NCI-H2196 treated with DMSO at 0.1 percent for 48 hours (cell line): Measurements from ENCODE around the gene SPEN.
A peak's percentile ranks its signal among the peaks of the same experiment; 100 is the strongest.

Experiments used
- DNase-seq: peaks from one replicate; lab custom pipeline; 2025; ENCODE audit not compliant: unreplicated experiment; lab: John Stamatoyannopoulos, UW

The SPEN gene

DNA sequence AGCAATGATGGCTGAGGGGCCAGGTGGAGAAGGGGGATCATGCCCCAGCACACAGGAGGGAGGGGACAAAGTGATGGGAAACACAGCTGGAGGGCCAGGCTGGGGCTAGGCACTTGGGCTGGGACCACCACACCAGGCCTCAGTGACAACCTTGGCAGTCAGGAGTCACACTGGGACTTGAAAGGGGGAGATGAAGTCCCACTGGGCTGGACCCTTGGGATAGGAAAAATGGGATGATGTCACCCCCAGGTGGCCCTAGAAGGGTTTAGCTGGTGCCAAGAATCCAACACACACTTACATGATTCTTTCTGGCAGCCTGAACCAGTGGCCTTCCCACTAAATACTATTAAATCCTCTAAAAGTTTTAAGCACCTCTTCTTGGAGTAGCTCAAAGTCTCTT, 111.3 kb downstream of the SPEN start:
- DNase-seq = no peak

DNA sequence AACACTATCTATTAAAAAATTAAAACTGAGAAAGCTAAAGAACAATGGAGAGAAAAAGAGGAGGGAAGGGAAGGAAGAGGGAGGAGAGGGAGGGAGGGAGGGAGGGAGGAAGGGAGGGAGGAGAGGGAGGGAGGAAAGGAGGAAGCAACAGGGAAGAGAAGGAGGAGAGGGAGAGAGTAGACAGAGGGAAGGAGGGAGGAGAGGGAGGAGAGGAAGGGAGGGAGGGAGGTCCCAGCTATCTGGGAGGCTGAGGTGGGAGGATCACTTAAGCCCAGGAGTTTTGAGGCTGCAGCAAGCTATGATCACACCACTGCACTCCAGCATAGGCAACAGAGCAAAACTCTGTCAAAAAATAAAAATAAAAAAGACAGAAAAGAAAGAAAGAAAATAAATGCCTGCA, 111.9 kb downstream of the SPEN start:
- no peak for DNase-seq

DNA sequence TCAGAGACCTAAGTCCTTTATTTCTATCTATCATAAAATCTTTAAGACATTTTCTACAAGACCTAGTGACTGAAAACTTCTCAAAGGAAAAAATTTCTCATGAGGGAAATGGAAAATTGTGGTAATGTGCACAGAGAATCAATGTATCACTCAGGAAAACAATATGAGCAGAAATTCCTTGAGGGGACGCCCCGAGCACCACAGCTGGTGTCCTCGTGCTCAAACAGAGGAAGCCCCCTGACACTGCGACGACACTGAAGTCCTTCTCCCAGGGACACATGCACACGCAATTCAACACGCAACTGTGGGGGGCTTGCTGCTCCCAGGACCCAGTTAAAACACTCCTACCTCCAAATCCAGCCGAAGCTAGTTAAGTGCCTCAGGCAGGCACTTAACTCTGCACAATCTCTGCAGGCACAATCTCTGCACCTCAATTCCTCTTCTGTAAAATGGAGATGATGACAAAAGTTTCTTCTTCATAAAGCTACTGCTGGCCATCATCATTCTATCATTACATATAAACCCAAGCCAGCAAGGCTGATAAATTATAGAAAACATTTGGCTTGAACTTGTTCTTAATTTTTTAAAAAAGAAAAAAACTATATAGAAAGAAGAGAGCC, 112.4 kb downstream of the SPEN start:
- no peak for DNase-seq

DNA sequence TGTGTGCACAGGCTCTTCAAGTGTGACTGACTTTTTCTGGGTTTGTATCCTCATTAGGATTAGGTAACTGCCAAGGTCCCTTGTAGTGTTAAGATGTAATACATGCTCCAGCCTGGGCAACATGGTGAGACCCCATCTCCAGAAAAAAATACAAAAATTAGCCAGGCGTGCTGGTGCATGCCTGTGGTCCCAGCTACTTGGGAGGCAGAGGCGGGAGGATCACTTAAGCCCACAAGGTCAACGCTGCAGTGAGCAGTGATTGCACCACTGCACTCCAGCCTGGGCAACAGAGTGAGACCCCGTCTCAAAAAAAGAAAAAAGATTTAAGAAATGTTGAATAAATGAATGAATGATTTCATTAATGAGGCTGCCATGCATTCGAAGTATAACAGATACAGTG, 113.3 kb downstream of the SPEN start:
- no peak for DNase-seq

DNA sequence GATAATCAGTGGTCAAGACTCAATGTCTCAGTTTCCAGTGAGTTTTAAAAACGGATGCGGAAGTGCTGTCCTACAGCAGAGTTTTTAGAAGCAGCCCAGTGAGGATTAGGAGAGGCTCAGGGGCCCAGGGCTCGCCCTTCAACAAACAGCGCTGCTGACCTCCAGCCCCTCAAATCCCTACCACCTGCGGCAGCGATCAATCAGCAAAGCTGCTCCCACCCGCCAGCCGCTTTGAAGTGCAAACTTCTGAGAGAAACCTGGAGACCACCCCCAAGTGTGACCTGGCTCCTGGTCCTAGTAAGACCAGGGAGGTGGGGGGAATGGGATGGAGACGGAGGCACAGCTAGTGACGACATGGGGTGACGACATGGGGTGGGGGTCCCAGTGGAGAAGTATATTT, 114.0 kb downstream of the SPEN start:
- no peak for DNase-seq

DNA sequence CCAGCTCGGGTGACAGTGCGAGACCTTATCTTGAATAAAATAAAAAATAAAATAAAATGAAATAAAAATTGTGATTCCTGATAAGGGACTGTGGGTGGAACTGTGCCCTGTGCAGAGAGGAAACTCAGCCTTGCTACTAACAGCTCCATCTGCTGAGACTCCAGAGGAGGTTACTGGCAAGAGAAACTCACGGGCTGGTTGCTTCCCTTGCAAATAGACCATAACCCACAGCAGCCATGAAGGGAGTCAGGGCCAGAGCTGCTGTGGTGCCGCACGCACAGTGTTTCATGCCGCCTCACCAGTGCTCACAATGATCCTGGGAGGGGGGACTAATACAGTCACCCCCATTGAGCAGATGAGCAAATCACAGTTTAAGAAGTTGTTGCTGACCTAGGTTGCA, 114.7 kb downstream of the SPEN start:
- no peak for DNase-seq

DNA sequence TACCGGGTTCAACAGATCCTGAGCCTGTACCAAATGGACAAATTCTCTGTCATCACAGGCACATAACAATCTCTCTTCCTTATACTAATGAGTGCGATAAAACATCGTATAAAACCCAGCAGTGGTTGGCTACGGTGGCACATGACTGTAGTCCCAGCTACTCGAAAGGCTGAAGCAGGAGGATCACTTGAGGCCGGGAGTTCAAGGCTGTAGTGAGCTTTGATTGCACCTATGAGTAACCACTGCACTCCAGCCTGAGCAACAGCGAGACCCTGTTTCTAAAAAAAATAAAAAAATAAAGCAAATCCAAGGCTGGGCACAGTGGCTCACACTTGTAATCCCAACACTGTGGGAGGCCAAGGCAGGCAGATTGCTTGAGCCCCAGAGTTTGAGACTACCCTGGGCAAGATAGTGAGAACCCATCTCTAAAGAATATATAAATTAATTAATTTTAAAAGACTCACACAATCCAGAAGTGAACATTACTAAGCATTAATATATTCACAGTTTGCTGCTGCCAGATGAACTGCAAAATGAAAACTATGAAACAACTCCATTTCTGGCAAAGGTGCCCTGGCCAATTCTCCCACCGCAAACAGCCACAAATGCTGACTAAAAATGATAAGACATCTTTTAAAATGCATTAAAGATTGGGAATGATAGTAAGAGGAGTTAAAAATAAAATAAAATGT, 115.3 kb downstream of the SPEN start:
- no peak for DNase-seq

DNA sequence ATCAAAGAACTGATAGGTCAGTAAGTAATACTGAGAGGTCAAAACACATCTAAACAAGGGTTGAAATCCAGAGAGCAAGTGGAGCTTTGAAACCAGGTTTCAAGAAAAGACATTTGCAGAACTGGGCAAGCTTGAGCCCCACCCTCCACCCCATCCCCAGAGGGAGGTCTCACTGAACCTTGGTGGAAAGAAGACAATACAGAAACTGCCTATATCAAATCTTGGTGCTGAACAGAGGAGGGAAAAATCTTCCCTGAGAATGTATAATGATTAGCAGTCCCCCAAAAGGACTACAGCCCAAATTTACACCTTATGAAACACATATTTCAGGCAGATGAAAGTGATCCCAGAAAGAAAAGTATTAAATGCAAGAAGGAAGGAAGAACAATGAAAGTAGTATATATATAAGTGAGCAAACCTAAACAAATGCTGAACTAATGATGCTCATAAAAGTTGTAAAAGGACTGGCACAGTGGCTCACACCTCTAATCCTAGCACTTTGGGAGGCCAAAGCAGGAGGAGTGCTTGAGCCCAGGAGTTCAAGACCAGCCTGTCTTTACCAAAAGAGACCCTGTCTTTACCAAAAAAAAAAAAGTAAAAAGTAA, 116.0 kb downstream of the SPEN start:
- no peak for DNase-seq

DNA sequence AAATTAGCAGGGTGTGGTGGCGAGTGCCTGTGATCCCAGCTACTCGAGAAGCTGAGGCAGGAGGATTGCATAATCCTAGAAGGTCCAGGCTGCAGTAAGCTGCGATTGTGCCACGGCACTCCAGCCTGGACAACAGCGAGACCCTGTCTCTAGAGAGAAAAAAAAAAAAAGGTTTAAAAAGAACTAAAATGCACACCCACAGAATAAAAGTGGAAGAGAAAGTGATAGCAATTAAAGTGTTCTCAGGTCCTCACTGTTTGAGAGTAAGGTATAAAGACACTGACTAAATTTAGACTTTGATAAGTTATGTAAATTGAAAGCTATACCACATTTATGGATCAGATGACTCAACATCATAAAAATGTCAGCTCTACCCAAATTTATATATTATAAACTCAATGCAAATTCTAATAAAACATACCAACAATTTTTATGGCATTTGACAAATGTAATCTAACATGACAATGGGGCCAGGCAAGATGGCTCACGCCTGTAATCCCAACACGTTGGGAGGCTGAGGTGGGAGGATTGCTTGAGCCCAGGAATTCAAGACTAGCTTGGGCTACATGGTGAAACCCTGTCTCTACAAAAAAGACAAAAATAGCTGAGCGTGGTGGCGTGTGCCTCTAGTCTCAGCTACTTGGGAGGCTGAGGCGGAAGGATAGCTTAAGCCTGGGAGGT, 116.6 kb downstream of the SPEN start:
- no peak for DNase-seq

DNA sequence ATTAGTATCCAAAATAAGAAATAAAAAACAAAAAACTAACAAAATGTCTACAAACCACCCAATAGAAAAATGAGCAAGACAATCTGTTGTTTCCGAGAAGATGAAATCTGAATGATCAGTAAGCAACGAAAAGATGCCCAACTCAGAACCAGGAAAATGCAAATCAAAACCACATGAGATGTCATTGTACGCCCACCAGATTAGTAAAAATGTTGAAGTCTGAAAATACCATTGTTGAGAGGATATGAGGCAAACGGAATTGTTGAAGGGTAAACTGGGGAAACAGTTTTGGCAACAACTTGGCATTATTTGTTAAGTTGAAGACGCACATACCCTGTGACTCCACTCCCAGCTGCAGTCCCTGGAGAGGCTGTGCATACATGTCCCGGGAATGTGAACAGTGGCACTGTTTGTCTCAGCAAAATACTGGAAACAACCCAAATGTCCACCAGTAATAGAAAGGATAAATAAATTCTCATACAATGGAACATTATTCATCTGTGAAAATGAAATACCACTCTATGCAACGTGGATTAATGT, 117.8 kb downstream of the SPEN start:
- no peak for DNase-seq

DNA sequence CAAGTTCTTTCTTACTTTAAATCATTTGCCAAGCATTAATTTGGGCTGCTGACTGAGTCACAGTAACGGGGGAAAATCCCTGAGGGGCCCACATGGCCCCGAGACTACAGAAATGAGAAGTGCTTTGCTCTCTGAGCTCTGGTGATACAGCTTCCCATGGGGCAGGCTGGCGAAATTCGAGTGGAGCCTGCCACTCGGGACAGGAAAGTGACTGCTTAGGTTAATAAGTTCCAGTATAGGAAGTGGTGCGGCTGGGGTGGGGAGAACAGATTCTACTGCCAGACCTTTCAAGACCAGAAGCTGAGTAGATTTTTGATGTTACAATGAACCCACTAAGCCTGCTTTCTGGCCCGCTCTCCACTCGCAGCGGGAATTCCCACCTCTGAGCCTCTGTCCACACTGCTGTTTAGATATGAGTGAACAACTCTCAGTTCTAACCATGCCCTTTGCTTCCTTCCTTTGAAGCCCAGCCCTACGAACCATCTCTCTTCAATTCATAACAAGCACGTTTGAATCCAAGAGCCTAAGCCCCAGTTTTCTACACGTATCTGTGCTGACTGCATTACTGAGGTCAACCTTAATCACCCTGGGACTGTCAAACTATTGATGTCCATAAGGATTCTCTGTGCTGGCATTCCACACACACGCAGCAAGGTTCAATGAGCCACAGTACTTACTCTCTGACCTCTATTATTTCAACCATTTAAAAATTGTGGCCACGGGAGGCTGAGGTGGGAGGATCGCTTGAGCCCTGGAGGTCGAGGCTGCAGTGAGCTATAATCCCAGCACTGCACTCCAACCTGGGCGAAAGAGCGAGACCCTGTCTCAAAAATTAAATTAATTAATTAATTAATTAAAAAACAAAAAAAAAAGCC, 118.8 kb downstream of the SPEN start:
- DNase-seq = no peak

DNA sequence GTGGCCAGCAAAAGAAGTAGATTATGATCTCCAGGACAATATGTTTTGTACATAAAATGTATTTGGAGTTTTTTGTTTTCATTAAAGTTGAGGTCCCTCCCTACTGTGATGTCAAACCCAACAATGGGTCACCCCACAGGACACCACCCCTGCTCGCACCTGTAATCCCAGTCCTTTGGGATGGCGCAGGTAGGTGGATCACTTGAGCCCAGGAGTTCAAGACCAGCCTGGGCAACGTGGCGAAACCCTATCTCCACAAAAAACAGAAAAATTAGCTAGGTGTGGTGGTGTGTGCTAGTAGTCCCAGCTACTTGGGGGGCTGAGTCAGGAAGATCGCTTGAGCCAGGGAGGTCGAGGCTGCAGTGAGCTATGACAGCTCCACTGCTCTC, 119.4 kb downstream of the SPEN start:
- DNase-seq = no peak

DNA sequence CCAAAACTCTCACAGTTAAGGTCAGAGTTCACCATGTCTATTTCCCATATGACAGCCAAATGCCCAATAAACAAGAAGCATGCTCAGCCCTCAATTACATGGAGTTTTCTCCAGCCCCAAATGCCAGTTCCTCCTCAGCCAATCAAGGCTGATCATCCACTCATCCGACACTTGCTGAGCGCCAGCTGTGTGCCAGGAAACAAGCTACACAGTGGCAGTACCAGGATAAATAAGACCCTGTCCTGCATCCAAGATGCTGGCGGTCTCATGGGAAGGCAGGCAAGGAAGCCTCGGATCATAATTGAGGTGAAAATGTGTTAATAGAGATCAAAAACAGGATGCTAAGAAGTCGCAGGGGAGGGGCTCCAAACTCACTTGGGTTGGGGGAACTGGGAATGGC, 120.7 kb downstream of the SPEN start:
- DNase-seq = no peak

DNA sequence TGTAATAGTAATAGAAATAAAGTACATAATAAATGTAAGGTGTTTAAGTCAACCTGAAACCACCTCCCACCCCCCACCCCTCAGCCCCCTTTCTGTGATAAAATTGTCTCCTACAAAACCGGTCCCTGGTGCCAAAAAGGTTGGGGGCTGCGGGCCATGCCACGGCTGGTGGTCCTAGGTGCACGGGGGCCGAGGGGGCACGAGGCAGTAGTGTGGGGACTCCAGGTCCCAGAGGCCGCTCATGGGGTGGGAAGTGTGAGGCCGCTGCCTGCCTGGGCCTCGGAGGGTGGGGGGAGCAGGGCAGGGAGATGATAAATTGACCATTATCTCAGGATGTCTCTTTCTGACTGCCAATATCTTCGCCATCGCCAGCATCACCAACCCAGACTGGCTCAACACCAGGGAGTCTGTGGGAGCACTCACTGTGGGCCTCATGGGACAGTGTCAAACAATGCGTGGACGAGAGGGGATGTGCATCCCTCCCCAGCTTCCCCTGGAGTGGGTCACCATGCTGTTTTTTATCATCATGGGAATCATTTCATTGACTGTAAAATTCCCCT, 121.9 kb downstream of the SPEN start:
- DNase-seq = no peak

DNA sequence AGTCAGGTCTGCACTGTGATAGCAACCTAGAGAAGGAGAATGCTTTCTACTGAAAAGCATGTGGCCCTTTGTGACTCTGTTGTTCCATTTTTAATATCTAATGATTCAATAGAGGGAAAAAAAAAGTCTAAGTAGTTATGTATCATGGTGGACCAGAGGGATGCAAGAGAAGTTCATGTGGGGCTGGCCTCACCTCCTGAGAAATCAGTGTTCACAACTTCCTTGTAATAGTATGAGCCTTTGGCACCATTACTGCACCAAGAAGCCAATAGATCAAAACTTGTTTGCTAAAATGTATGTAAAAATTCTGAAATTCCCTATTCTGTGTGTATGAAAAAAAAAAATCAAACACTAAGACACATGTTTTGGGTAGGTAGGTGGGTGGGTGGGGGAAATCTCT, 123.4 kb downstream of the SPEN start:
- no peak for DNase-seq

DNA sequence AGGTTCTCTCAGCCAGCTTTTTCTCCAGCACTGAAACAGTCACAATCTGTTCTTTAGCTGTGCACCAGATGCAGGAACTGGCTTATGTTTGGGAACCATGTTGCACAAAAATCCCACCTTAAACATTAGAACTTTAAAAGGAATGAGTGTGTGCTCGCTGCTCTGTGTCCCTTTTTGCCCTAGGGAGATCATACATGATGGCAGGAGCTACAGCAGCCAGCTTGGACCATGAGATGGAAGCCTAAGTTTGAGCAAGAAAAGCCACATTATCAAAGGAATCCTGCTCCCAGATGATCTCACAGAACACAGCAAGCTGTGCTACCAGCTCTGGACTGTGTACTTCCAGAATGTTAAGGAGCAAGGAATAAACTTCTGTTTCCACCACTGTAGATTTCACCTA, 124.9 kb downstream of the SPEN start:
- DNase-seq = no peak

DNA sequence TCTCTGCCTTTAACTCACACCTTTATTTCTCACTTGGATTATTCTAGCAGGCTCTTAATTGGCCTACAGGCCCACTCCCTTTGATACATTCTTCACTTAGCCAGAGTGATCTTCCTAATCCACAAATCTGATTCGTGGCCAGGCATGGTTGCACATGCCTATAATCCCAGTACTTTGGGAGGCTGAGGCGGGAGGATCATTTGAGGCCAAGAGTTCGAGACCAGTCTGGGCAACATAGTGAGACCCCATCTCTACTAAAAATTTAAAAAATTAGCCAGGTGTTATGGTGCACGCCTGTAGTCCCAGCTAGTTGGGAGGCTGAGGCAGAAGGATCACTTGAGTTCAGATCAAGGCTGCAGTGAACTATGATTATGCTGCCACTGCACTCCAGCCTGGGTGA, 126.3 kb downstream of the SPEN start:
- no peak for DNase-seq

DNA sequence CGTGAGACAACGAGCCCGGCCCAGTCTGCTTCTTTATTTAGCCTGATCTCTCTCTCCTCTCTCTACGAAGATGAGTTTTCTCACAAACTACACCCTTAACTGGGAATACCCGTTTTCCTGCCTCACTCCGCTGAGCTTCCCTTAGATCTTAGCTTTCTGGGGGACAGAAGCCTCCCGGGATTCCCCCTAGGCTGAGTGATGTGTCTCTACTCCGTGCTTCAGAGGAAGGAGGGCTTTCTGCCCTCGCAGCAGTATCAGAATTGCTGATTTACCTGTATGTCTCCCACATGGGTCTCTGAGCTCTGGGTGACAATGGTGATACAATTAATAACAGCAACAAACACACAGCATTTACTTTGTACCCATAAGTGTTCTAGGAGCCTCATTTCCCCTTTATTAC, 127.3 kb downstream of the SPEN start:
- DNase-seq = no peak

DNA sequence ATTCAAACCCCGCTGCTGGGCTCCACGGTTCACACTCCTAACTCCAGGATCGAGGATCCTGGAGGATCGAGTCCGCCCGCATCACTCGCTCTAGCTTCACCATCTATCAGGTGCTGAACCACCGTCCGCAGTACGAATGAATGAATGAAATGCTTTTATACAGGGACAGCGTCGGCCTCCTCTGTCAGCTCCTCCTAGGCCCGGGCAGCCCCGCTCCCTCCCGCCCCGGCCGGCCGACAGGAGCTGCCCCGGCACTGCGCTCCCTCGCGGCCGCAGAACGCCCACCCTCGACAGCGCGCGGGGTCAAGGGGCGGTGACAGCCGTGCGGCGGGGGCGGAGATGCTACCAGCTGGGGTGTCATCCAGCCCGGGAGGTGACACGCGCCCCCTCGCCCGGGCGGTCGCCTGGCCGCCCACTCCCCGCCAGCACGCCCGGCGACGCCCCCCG, 127.9 kb downstream of the SPEN start:
- DNase-seq = no peak

DNA sequence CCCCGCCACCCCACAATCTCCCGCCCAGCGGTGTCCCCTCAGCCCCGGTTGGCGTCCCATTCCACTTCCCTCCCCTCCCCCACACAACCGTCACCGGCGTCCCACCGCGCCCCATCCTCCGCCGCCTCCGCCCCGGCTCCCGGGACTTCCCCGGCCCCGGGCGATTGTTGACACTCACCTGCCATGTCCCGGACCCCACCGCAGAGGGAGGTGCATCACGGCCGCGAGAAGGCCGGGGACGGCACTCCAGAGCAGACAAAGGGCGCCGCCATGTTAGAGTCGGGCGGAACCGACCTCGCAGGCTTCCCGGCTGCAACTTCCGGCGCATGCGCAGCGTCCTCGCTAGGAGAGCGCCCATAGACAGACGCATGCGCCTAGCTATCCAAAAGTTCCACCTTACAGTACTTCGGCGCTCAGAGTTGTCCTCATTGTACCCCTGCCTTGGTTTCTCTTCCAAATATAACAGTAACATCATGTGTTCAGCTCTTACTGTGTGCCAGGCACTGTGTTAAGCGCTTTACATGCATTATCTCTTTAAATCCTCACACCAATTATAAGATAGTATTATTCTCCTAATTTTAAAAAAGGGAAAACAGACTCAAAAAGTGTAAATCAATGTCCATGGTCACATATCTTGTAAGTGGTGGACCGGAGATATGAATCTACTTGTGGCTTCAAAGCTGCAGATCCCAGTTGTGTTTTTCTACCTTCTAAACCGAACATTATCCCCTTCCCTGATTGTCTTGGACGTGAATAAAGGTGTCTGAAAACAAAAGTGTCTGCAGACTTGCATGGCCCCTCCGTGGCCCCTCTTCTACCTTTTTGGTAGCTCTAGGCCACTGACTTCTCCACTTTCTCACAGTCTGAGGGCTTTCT, 128.5 kb downstream of the SPEN start, which contains the start of gene ZBTB17:
Gene ZBTB17, minus strand, starts transcription at position 297 of the 876 bp plus-strand sequence. CDS start 27,606 bp downstream, outside the sequence.
- peak; percentile 92 for DNase-seq
